GM21528 (cell line): ENCODE data around the gene CD63.

Experiments used
- ATAC-seq: cut with Tn5 transposase; IDR thresholded peaks from one replicate; pipeline ENCODE4 v1.9.1; 2021; ENCODE audit warnings: mild to moderate bottlenecking, moderate library complexity; ENCODE audit not compliant: unreplicated experiment, low FRiP score

CD63 gene

DNA sequence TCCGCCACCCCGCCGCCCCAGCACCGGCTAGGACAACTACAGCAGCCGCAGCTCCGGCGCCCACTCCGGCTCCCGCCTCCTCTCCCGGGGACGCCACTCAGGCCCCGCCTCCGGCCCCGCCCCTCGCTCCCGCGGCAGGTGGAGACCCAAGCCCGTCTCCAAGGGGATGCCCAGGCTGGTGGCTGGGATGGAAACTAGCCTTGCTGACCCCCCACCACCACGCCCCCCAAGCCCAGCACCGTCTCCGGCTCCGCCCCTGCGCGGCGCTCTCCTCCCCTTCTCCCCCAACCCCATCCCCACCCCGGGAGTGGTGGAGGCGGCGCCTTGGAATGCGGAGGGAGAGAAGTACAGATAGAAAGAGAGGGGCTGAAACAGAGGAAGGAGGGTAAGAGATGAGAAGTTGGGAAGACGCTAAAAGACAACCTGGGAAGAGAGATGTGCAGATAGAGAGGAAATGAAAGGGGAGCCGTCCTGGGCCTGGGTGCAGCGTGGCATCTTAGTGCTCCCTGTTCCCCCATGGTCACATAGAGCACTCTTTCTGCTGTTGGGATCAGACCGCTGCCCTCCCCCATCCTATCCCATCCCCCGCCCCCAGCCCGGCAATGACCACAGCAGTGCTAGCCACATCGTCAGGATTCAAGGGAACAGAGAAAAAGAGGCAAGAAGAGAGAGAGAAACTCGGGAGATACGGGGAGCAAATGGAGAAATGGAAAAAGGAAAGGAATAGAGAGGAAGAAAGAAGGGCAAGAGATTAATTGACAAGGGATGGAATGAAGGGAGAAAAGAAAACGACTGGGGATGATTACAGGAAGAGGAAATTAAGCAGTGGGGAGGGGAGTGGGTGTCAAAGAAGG is 20.7 kb downstream of the CD63 start, which contains the start of gene ITGA7:
TSS of gene ITGA7 (minus strand) at position 64 of the 854 bp plus-strand sequence. CDS start 222 bp downstream, outside the sequence.
- ATAC-seq = no peak

- ATAC-seq = no peak
Measured at GRCh38 chr12:55707219-55707671, 21.6 kb downstream of the CD63 start.

GRCh38 chr12:55706568-55707218 is 22.1 kb downstream of the CD63 start:
- ATAC-seq = no peak

GRCh38 chr12:55705782-55706402 is 22.9 kb downstream of the CD63 start:
- no peak for ATAC-seq

- no peak for ATAC-seq
Measured at GRCh38 chr12:55704824-55705718, 23.7 kb downstream of the CD63 start.

DNA sequence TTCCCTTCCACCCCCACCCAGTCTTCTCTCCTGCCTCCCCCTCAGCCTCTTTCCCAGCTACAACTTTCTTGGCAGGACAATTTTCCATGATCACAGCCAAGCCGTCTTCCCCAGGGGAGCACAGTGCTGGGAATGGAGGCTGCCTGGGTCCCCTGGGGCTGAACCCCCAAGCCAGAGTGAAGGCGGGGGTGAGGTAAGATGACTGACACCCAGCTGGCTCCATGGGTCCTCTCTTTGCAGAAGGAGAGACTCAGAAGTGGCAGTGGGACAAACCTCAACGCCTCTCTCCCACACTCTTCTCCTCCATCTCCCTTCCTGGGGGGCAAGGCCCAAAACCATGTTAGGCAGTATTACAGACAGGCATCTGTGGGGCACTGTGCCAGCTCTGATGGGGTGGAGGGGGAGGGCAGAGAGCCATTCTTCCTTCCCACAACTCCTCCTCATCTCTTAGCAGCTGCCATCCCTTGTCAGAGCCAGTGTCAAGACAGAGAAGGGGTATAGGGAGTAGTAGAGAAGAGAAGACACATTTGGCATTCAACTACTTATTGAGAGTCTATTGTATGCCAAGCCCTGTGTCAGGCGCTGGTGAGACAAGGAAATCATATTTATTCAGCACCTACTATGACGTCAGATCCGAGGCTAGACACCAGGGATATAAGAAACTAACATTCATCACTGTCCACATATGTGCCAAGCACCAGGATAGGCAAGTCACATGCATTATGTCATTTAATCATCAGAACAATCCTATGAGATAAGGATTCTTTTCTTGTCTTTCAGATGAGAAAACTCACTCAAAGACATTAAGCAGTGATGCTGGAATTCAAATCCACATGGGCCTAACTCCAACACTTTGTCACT is 24.7 kb downstream of the CD63 start:
- ATAC-seq = no peak

DNA sequence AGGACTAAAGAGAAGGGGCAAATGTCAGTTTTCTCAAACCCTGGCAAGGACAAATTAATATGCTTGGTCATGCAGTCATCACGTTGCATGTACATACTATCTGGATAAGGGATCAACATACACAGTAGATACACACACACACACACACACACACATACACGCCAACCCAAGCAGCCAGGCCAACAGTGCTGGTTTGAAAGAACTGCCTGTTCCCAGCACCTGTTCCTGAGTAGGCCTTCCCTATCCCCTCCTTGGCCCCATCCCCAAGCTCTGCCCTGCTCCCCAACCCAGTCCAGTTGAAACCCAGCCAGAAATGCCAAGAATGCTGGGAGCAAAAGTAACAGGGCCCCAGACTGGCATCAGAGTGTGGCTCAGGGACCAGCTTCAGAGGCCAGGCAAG is 25.5 kb downstream of the CD63 start:
- ATAC-seq = no peak

DNA sequence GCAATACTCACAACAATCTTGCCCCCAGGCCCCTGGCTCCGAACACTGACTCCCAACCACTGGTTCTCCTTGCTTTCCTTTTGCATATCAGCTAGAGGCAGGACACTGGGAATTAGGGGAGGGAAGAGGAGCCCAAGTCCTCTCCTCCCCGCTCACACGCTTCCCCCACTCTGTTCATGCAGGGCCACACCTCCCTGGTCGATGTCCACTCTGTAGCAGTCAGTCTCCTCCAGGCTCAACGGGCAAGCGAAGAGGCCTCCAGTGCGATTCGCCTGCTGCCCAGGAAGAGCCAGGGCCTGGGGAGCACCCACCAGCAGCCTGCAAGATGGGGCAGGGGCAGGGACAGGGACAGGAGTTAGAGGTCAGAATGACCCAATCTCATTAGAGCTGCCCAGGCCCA is 25.9 kb downstream of the CD63 start:
- no peak for ATAC-seq

- no peak for ATAC-seq
Measured at GRCh38 chr12:55700255-55701018, 28.4 kb downstream of the CD63 start.

DNA sequence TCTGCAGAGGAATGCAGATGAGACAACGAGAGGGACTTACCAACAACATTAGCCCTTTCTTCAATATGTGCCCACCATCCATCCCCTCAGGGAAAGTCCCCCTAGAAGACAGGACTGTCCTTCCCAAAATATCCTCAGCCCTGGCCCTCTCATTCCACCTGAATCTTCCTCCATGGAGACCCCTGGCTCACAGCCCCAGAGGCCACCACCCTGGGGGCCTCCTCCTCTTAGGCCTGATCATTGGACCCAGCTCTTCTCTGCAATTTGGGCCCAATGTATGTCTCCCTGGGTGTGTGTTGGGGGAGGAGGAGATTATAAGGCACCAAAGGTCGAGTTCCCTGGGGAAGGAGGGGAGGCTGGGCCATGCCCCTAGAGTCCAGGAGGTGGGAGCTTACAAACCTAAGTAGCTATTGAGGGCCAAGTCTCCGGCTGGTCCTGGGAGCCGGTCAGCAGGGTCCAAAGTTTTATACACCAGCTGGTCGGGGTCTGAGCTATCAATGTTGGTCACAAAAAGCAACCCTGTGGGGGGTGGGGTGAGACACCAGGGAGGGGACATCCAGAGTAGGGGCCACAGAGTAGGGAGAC is 29.2 kb downstream of the CD63 start:
- no peak for ATAC-seq

GRCh38 chr12:55698965-55699364 is 29.8 kb downstream of the CD63 start:
- no peak for ATAC-seq

DNA sequence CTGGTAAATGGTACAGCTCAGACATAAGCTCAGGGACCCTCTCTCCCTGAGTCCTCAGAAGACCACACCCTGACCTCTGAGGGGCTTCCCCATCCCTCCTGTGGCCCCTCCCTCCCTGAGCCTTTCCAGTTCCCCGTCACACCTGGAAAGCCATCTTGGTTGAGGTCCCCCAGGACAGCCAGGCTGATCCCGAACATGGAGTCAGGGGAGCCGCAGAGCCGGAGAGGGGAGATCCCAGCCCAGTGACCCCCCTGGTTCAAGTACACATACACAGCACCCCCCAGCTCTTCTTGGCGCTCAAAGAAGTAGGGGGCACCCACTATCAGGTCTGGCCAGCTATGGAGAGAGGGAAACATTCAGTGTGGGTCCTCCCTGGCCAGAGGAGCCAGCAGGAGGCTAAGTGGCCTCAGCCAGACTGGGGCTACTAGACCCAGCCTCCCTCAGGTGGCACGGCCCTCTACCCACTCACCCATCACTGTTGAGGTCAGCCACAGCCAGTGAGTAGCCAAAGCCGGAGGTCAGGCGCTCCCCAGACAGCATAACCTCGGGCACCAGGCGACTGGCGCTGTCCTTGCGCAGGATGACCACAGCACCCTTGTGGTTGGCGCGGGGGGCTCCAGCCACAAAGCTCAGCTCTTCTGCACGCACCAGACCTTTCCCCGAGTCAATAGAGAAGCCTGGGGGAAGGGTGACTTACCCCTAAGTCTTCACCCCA is 30.4 kb downstream of the CD63 start:
- no peak for ATAC-seq

DNA sequence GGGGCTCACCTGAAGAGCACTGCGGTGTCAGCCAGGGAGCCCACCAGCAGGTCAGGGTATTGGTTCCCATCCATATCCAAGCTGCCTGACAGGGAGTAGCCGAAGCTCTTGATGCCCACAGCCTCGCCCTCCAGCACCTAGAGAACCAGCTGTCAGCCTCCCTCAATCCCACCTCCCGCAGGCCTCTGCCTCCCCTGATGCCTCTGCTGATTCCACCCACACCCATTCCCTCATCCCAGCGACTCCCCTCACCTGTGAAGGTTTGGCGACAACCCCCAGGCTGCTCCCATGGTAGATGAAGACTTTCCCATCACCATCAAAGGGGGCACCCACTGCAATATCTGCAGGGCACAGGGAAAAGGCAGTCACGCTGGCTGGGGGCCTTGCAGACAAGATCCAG is 31.1 kb downstream of the CD63 start:
- ATAC-seq = no peak

GRCh38 chr12:55696796-55697462 is 31.9 kb downstream of the CD63 start:
- no peak for ATAC-seq

- no peak for ATAC-seq
Measured at GRCh38 chr12:55696141-55696540, 32.7 kb downstream of the CD63 start.

GRCh38 chr12:55695349-55695748 is 33.5 kb downstream of the CD63 start:
- no peak for ATAC-seq

DNA sequence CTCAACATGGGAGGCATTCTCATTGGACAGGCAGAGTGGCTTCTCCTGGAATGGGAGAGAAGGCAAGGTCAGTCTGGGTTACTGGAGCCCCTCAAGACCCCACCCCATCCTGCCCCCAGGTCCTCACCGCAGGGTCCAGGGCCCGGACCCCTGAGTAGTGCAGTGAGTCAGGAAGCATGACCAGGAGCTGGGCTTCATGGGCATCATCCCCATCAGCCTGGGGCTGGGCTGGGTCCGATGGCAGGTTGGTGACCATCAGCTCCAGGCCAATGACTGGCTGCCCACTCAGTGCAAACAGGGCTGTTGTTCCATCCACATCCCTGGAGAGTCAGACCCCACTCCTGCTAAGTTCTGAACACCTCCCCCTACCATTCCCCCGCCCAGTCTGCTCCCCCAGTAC is 34.2 kb downstream of the CD63 start:
- ATAC-seq = no peak
